Glutamatergic neuron (in vitro differentiated cells): Measurements from ENCODE around the gene RIPOR3. TPM values are rescaled to one million over a fixed set of nuclear protein-coding genes. Genes with fewer than 3 reads are reported as not detected.
A peak's percentile ranks its signal among the peaks of the same experiment; 100 is the strongest.

Source experiments
- DNase-seq: peaks from one replicate; pipeline ENCODE4 v3.0.0; 2022
- H3K27ac Mint-ChIP-seq: one replicate; pipeline ENCODE4 v1.8.0; 2020; ENCODE audit warnings: mild to moderate bottlenecking, mixed read lengths, inconsistent platforms; ENCODE audit not compliant: unreplicated experiment
- H3K27me3 Mint-ChIP-seq: one replicate; pipeline ENCODE4 v1.8.0; 2020; ENCODE audit warnings: mild to moderate bottlenecking, moderate library complexity, mixed read lengths, inconsistent platforms; ENCODE audit not compliant: unreplicated experiment
- H3K36me3 Mint-ChIP-seq: one replicate; pipeline ENCODE4 v1.8.0; 2020; ENCODE audit warnings: mild to moderate bottlenecking, mixed read lengths, inconsistent platforms; ENCODE audit not compliant: unreplicated experiment
- H3K4me1 Mint-ChIP-seq: one replicate; pipeline ENCODE4 v1.8.0; 2020; ENCODE audit warnings: mild to moderate bottlenecking, low read depth, mixed read lengths, inconsistent platforms; ENCODE audit not compliant: unreplicated experiment
- H3K4me3 Mint-ChIP-seq: one replicate; pipeline ENCODE4 v1.8.0; 2020; ENCODE audit warnings: mild to moderate bottlenecking, mixed read lengths, inconsistent platforms; ENCODE audit not compliant: unreplicated experiment
- H3K9me3 Mint-ChIP-seq: one replicate; pipeline ENCODE4 v1.8.0; 2020; ENCODE audit warnings: mild to moderate bottlenecking, moderate library complexity, mixed read lengths, inconsistent platforms; ENCODE audit not compliant: unreplicated experiment
- CTCF ChIP-seq: fragments of 200-600 bp; sonication (generic); IDR thresholded peaks from one replicate; pipeline ENCODE4 v1.5.0; 2021; ENCODE audit not compliant: partially characterized antibody, unreplicated experiment
- total RNA-seq: library from RNA; stranded (reverse); fragmentation: NEBNext Ultra II Directional; extraction: Animal tissue kit (Norgen Biotek cat#: 25700); gene quantifications from one replicate; pipeline ENCODE4 v1.2.1, GENCODE V29; 2021; ENCODE audit not compliant: unreplicated experiment

RIPOR3 gene
- total RNA-seq, 1 donor from 2014 or later: not detected

GRCh38 chr20:50723672-50724071, 32.3 kb upstream of the RIPOR3 start:
- H3K27ac Mint-ChIP-seq: no peak overlapping the region
- DNase-seq: no peak
- no peaks in the 10 kb centered on the region for H3K27me3 Mint-ChIP-seq
- TF ChIP-seq CTCF: no peak
- H3K9me3 Mint-ChIP-seq: peaks cover 2% of the 10 kb centered on the region
- no peaks in the 10 kb centered on the region for H3K4me1 Mint-ChIP-seq
- no peaks in the 10 kb centered on the region for H3K36me3 Mint-ChIP-seq
- H3K4me3 Mint-ChIP-seq: no peak overlapping the region

GRCh38 chr20:50722424-50723155, 31.2 kb upstream of the RIPOR3 start:
- H3K9me3 Mint-ChIP-seq: peaks cover 3% of the 10 kb centered on the region
- H3K27me3 Mint-ChIP-seq: no peaks in the 10 kb centered on the region
- no peak overlapping the region for H3K4me3 Mint-ChIP-seq
- no peak for TF ChIP-seq CTCF
- peaks cover 6% of the 10 kb centered on the region for H3K4me1 Mint-ChIP-seq
- no peak for DNase-seq
- H3K27ac Mint-ChIP-seq: no peak overlapping the region
- H3K36me3 Mint-ChIP-seq: no peaks in the 10 kb centered on the region

- Mint-ChIP-seq H3K27me3 (no peaks in the 10 kb centered on the region), H3K9me3 (peaks cover 3% of the 10 kb centered on the region), H3K4me3 (no peak overlapping the region), H3K4me1 (peaks cover 6% of the 10 kb centered on the region), H3K36me3 (no peaks in the 10 kb centered on the region), H3K27ac (no peak overlapping the region)
- DNase-seq: no peak
- TF ChIP-seq CTCF: no peak
These were observed 30.5 kb upstream of the RIPOR3 start for GRCh38 chr20:50721881-50722281.

- no peak overlapping the region for H3K27ac Mint-ChIP-seq
- H3K36me3 Mint-ChIP-seq: no peaks in the 10 kb centered on the region
- no peak for DNase-seq
- no peaks in the 10 kb centered on the region for H3K27me3 Mint-ChIP-seq
- TF ChIP-seq CTCF: peak; percentile 36
- H3K9me3 Mint-ChIP-seq: peaks cover 3% of the 10 kb centered on the region
- H3K4me3 Mint-ChIP-seq: no peak overlapping the region
- H3K4me1 Mint-ChIP-seq: peaks cover 6% of the 10 kb centered on the region
These were observed 29.2 kb upstream of the RIPOR3 start for GRCh38 chr20:50720582-50720981.

- Mint-ChIP-seq H3K9me3 (peaks cover 3% of the 10 kb centered on the region), H3K27me3 (no peaks in the 10 kb centered on the region), H3K36me3 (no peaks in the 10 kb centered on the region)
These were observed 28.7 kb upstream of the RIPOR3 start for GRCh38 chr20:50720026-50720425.

More at GRCh38 chr20:50720026-50720425, 28.7 kb upstream of the RIPOR3 start:
- Mint-ChIP-seq H3K4me3 (no peak overlapping the region), H3K27ac (no peak overlapping the region), H3K4me1 (peaks cover 6% of the 10 kb centered on the region)
- no peak for TF ChIP-seq CTCF
- no peak for DNase-seq
